ENCODE results near the gene TMEM164. TPM values are rescaled to one million over a fixed set of nuclear protein-coding genes. Genes with fewer than 3 reads are reported as not detected.

Gene TMEM164
- total RNA-seq, 6 experiments from 2014 or later = 1.3 to 7.9 (median 2.8) TPM

- TF ChIP-seq POLR2A (IDR thresholded peaks at IDR 0.05) = no peak
- no peak for TF ChIP-seq CTCF (IDR thresholded peaks at IDR 0.05)
- no peak overlapping the region for H3K27ac ChIP-seq
- no peaks in the 10 kb centered on the region for H3K4me1 ChIP-seq
- peak in 2 of 4 donors; percentile 36 to 52 for ATAC-seq
- no peaks in the 10 kb centered on the region for H3K36me3 ChIP-seq
- H3K4me3 ChIP-seq = no peak overlapping the region
- no peak for DNase-seq
- intact Hi-C loops (cut with DNase I) = no loop called here
- no peaks in the 10 kb centered on the region for H3K9me3 ChIP-seq
- H3K27me3 ChIP-seq = no peaks in the 10 kb centered on the region
- WGBS (ENCODE audit: insufficient coverage, low coverage, low lambda C conversion rate, missing lambda C conversion rate) = 62% methylated on average over 2 of the region's 2 CpGs
These were observed 84.1 kb downstream of the TMEM164 start for GRCh38 chrX:110086916-110087484.

DNA sequence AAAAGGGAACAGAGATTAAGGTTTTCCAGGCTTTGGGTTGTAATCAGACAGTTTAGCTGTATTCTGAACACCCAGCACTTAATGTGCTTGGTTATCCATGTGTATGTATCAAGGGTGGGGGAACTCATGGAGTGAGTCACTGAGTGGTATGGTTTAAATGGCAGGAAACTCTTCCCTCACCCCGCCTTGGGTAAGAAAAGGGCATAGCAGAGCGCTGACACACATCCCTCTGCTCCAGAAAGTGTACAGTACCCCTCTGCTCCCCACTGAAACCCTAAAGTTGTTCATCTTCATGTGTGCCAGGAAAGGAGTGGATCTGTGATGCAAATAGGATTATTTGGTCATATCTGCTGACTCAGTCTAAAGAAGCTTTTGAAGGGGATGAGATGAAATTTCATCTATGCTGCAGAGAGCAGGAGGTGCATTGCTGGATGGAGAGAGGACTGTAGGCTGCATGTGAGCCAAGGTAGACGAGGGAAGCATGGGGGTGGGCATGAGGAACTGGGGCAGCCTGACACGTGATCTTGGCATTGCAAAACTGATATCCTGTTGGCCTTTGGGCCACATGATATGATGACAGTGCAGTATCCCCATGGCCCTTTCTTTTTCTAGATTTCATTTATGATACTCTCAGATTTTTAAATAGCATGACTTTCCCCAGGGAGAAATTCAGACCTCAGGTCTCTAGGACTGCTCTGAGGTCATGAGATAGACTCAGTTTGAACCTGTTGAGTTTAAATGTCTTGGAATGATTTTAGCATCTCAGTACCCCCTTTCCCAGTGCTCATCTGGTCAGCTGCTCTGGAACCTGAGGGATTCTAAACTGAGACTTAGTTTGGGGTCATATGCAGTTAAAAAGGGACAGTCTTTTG is 84.8 kb downstream of the TMEM164 start:
- Histone ChIP-seq H3K27me3 (no peaks in the 10 kb centered on the region), H3K4me1 (no peaks in the 10 kb centered on the region), H3K4me3 (no peak overlapping the region), H3K9me3 (no peaks in the 10 kb centered on the region), H3K27ac (no peak overlapping the region), H3K36me3 (no peaks in the 10 kb centered on the region)
- intact Hi-C loops (cut with DNase I) = no loop called here
- 25% methylated on average over 4 of the region's 4 CpGs for WGBS (ENCODE audit: insufficient coverage, low coverage, low lambda C conversion rate, missing lambda C conversion rate)
- TF ChIP-seq CTCF (IDR thresholded peaks at IDR 0.05) = no peak
- TF ChIP-seq POLR2A (IDR thresholded peaks at IDR 0.05) = no peak
- ATAC-seq (peak in 3 of 4 donors; percentile 11 to 51 (median 46)), DNase-seq (no peak)

GRCh38 chrX:110089656-110090403 is 86.9 kb downstream of the TMEM164 start:
- H3K36me3 ChIP-seq = no peaks in the 10 kb centered on the region
- H3K27ac ChIP-seq = no peak overlapping the region
- H3K9me3 ChIP-seq = no peaks in the 10 kb centered on the region
- H3K4me1 ChIP-seq = no peaks in the 10 kb centered on the region
- H3K4me3 ChIP-seq = no peak overlapping the region
- intact Hi-C loops (cut with DNase I) = no loop called here
- no peaks in the 10 kb centered on the region for H3K27me3 ChIP-seq
- DNase-seq (no peak), ATAC-seq (peak in 1 of 4 donors; percentile 24)
- TF ChIP-seq CTCF (IDR thresholded peaks at IDR 0.05) = no peak
- no peak for TF ChIP-seq POLR2A (IDR thresholded peaks at IDR 0.05)
- WGBS (ENCODE audit: insufficient coverage, low coverage, low lambda C conversion rate, missing lambda C conversion rate) = 73% methylated on average over 6 of the region's 6 CpGs

- ATAC-seq = no peak
These were observed 95.0 kb downstream of the TMEM164 start for GRCh38 chrX:110097920-110098319.

More at GRCh38 chrX:110097920-110098319, 95.0 kb downstream of the TMEM164 start:
- intact Hi-C loops (cut with DNase I) = no loop called here
- no peak overlapping the region for H3K4me3 ChIP-seq
- H3K4me1 ChIP-seq = no peaks in the 10 kb centered on the region
- no peak for DNase-seq
- no peaks in the 10 kb centered on the region for H3K27me3 ChIP-seq
- no peaks in the 10 kb centered on the region for H3K36me3 ChIP-seq
- no peak overlapping the region for H3K27ac ChIP-seq
- TF ChIP-seq POLR2A (IDR thresholded peaks at IDR 0.05) (no peak), CTCF (IDR thresholded peaks at IDR 0.05) (no peak)
- H3K9me3 ChIP-seq = no peaks in the 10 kb centered on the region

Measured in right lobe of liver (tissue), 6 donors.